ENCODE measurements around the gene NEURL1. TPM values are rescaled to one million over a fixed set of nuclear protein-coding genes. Genes with fewer than 3 reads are reported as not detected.

Gene NEURL1
- total RNA-seq, 1 experiment from 2014 or later = 4.8 TPM

DNA sequence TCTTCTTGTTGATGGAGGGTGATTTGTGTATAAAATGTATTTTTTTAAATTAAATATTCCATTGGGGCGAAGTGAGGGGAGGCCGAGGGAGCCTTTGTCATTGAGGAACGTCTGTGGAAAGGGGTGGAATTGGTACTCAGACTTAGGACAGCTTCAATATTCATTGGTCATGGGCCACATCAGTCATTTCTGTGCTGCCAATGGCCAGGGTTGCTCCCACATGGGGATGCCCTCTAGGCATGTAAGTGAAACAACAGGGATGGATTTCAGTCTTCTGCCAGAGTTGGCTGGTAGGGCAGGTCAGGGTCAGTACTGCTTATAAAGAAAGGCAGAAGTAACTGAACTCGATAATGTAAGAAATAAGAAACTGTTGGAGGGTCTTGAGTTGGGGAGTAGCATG, 47.2 kb downstream of the NEURL1 start:
- intact Hi-C loops (cut with micrococcal nuclease; ENCODE audit: unreplicated experiment) = loop anchor here (10.0 kb wide), 1 partner anchor 46 kb away; the partner anchor contains the start of gene NEURL1
- Histone ChIP-seq H3K4me2 (no peak overlapping the region), H3F3A (ENCODE audit: insufficient read depth, low read depth) (no peaks in the 10 kb centered on the region), H3K9me3 (ENCODE audit: insufficient read depth, low read depth) (no peaks in the 10 kb centered on the region), H2AFZ (no peak overlapping the region), H3K9me2 (ENCODE audit: insufficient read depth) (no peaks in the 10 kb centered on the region), H3K27ac (no peak overlapping the region), H3K36me3 (ENCODE audit: low read depth) (no peaks in the 10 kb centered on the region), H3K79me2 (ENCODE audit: low read depth) (no peaks in the 10 kb centered on the region), H3K27me3 (ENCODE audit: insufficient read depth, low read depth) (no peaks in the 10 kb centered on the region), H4K20me1 (ENCODE audit: insufficient read depth) (no peaks in the 10 kb centered on the region), H3K4me1 (replicated peaks; ENCODE audit: insufficient read depth) (peaks cover 8% of the 10 kb centered on the region), H3K4me3 (no peak overlapping the region)
- TF ChIP-seq EZH2 (IDR thresholded peaks at IDR 0.05; ENCODE audit: low read depth) (no peak), CTCF (conservative IDR thresholded peaks at IDR 0.05) (no peak)
- CTCF ChIA-PET = no interaction called here
- BruUV-seq (replicated peaks) = no TSS peak
- POLR2A ChIA-PET (ENCODE audit: unreplicated experiment) = no interaction called here
- DNase-seq = no peak

GRCh38 chr10:103541616-103542015, 48.1 kb downstream of the NEURL1 start:
- POLR2A ChIA-PET (ENCODE audit: unreplicated experiment) = no interaction called here

GRCh38 chr10:103542764-103543616, 49.5 kb downstream of the NEURL1 start:
- POLR2A ChIA-PET (ENCODE audit: unreplicated experiment) = interaction anchor here (0.7 kb wide), 1 partner anchor 20 kb away, joined by 7 read pairs; no protein-coding TSS in a partner anchor
- Histone ChIP-seq H3K9me3 (ENCODE audit: insufficient read depth, low read depth) (no peaks in the 10 kb centered on the region), H3K79me2 (ENCODE audit: low read depth) (no peaks in the 10 kb centered on the region), H3F3A (ENCODE audit: insufficient read depth, low read depth) (no peaks in the 10 kb centered on the region), H3K4me1 (replicated peaks; ENCODE audit: insufficient read depth) (peaks cover 9% of the 10 kb centered on the region), H4K20me1 (ENCODE audit: insufficient read depth) (no peaks in the 10 kb centered on the region), H2AFZ (no peak overlapping the region), H3K9me2 (ENCODE audit: insufficient read depth) (no peaks in the 10 kb centered on the region), H3K27ac (no peak overlapping the region), H3K4me2 (peak overlapping the region; percentile 36), H3K4me3 (no peak overlapping the region), H3K27me3 (ENCODE audit: insufficient read depth, low read depth) (no peaks in the 10 kb centered on the region), H3K36me3 (ENCODE audit: low read depth) (no peaks in the 10 kb centered on the region)
- CTCF ChIA-PET = interaction anchor here (0.5 to 0.7 kb wide), 5 partner anchors 51 to 126 kb away, joined by 3 to 6 read pairs (median 3); no protein-coding TSS in a partner anchor
- no TSS peak for BruUV-seq (replicated peaks)
- intact Hi-C loops (cut with micrococcal nuclease; ENCODE audit: unreplicated experiment) = loop anchor here (10.0 kb wide), 1 partner anchor 48 kb away; the partner anchor contains the start of gene NEURL1
- no peak for DNase-seq
- TF ChIP-seq EZH2 (IDR thresholded peaks at IDR 0.05; ENCODE audit: low read depth) = no peak
- TF ChIP-seq CTCF (conservative IDR thresholded peaks at IDR 0.05) = no peak; the same call in 1 of the 2 replicates

More at GRCh38 chr10:103541616-103542015, 48.1 kb downstream of the NEURL1 start:
- Histone ChIP-seq H3F3A (ENCODE audit: insufficient read depth, low read depth) (no peaks in the 10 kb centered on the region), H3K9me2 (ENCODE audit: insufficient read depth) (no peaks in the 10 kb centered on the region), H4K20me1 (ENCODE audit: insufficient read depth) (no peaks in the 10 kb centered on the region), H3K27me3 (ENCODE audit: insufficient read depth, low read depth) (no peaks in the 10 kb centered on the region), H3K4me3 (no peak overlapping the region), H3K9me3 (ENCODE audit: insufficient read depth, low read depth) (no peaks in the 10 kb centered on the region), H3K36me3 (ENCODE audit: low read depth) (no peaks in the 10 kb centered on the region), H2AFZ (no peak overlapping the region), H3K4me2 (no peak overlapping the region), H3K27ac (no peak overlapping the region), H3K79me2 (ENCODE audit: low read depth) (no peaks in the 10 kb centered on the region), H3K4me1 (replicated peaks; ENCODE audit: insufficient read depth) (peaks cover 9% of the 10 kb centered on the region)
- BruUV-seq (replicated peaks) = no TSS peak
- intact Hi-C loops (cut with micrococcal nuclease; ENCODE audit: unreplicated experiment) = loop anchor here (10.0 kb wide), 1 partner anchor 47 kb away; the partner anchor contains the start of gene NEURL1
- TF ChIP-seq EZH2 (IDR thresholded peaks at IDR 0.05; ENCODE audit: low read depth) (no peak), CTCF (conservative IDR thresholded peaks at IDR 0.05) (no peak)
- no peak for DNase-seq
- CTCF ChIA-PET = no interaction called here
